ENCODE results near the gene PYY.

- no peak for TF ChIP-seq CTCF (IDR thresholded peaks at IDR 0.05)
- TF ChIP-seq POLR2A (IDR thresholded peaks at IDR 0.05): no peak
Measured at GRCh38 chr17:43952351-43952723, 1.4 kb downstream of the PYY start.
